T-cell (primary cell): Measurements from ENCODE around the gene TET2. TPM values are rescaled to one million over a fixed set of nuclear protein-coding genes. Genes with fewer than 3 reads are reported as not detected.

Experiments used
- ATAC-seq, 4 experiments: fragments of 200-7000 bp in 3 of 4; fragments of 150-1000 bp in 1 of 4; cut with Tn5 transposase; replicated peaks in 1 of 4; 1 replicate in 3 of 4; 2 replicates in 1 of 4; pipeline ENCODE4 v1.10.0; 2021; ENCODE audit warnings: moderate library complexity in 3 of 4, mild to moderate bottlenecking in 2 of 4, moderate number of reproducible peaks in 1 of 4
- CTCF ChIA-PET, 2 donors: fragments of 300-600 bp; sonication (Branson Sonifier 250); formaldehyde crosslinking; loops; one replicate each; lab custom pipeline; 2022; ENCODE audit warnings: antibody characterized with exemption in 2 of 2; lab: Charles Lee
- POLR2A ChIA-PET, 2 donors: fragments of 300-600 bp; sonication (Branson Sonifier 250); formaldehyde crosslinking; loops; one replicate each; lab custom pipeline; 2022; ENCODE audit warnings: antibody characterized with exemption in 2 of 2; lab: Charles Lee
- DNase-seq, 35 experiments: peaks; one replicate each; pipeline versions ENCODE4 v3.0.0 to v3.0.0-alpha.2; 2013 to 2023
- H3K27ac ChIP-seq: one replicate; pipeline ENCODE4 v1.5.1; 2013; ENCODE audit warnings: low read length
- H3K27me3 ChIP-seq, 2 experiments: replicated peaks in 1 of 2; 1 replicate in 1 of 2; 2 replicates in 1 of 2; pipeline versions ENCODE4 v1.6.1 to v1.7.0; 2013; ENCODE audit warnings: low read length in 1 of 2, mixed read lengths in 1 of 2; ENCODE audit not compliant: control insufficient read depth in 2 of 2, insufficient read depth in 2 of 2; ENCODE audit errors: extremely low read depth in 1 of 2
- H3K36me3 ChIP-seq, 2 donors: 1 replicate in 1 of 2; 2 replicates in 1 of 2; pipeline versions ENCODE4 v1.6.1 to v1.7.0; 2013; ENCODE audit warnings: low read length in 1 of 2; ENCODE audit not compliant: control insufficient read depth in 2 of 2, insufficient read depth in 1 of 2; ENCODE audit errors: extremely low read depth in 1 of 2
- H3K4me1 ChIP-seq, 2 experiments: 1 replicate in 1 of 2; 2 replicates in 1 of 2; pipeline versions ENCODE4 v1.6.1 to v1.7.0; 2013; ENCODE audit warnings: low read length in 2 of 2, mixed read lengths in 1 of 2; ENCODE audit not compliant: insufficient read depth in 2 of 2, control insufficient read depth in 1 of 2; ENCODE audit errors: extremely low read depth in 1 of 2
- H3K4me3 ChIP-seq, 2 donors: 1 replicate in 1 of 2; 2 replicates in 1 of 2; pipeline versions ENCODE4 v1.5.1 to v1.7.0; 2013; ENCODE audit warnings: mild to moderate bottlenecking in 2 of 2, low read length in 1 of 2, moderate library complexity in 1 of 2; ENCODE audit not compliant: control insufficient read depth in 1 of 2; ENCODE audit errors: extremely low read depth in 1 of 2
- H3K9me3 ChIP-seq: 2 replicates; pipeline ENCODE4 v1.7.0; 2013
- H3K27ac Mint-ChIP-seq, 2 donors: one replicate each; pipeline ENCODE4 v1.8.0; 2020 to 2021; ENCODE audit warnings: mild to moderate bottlenecking in 2 of 2, mixed read lengths in 2 of 2
- H3K27me3 Mint-ChIP-seq, 2 donors: one replicate each; pipeline ENCODE4 v1.8.0; 2021 to 2022; ENCODE audit warnings: mixed read lengths in 2 of 2
- H3K36me3 Mint-ChIP-seq: one replicate; pipeline ENCODE4 v1.8.0; 2021; ENCODE audit warnings: mixed read lengths
- H3K4me1 Mint-ChIP-seq, 3 donors: one replicate each; pipeline ENCODE4 v1.8.0; 2020 to 2022; ENCODE audit warnings: mixed read lengths in 3 of 3, mild to moderate bottlenecking in 1 of 3
- H3K4me3 Mint-ChIP-seq, 3 donors: one replicate each; pipeline ENCODE4 v1.8.0; 2020 to 2022; ENCODE audit warnings: mild to moderate bottlenecking in 3 of 3, mixed read lengths in 3 of 3, moderate library complexity in 3 of 3
- H3K9me3 Mint-ChIP-seq, 3 donors: one replicate each; pipeline ENCODE4 v1.8.0; 2020 to 2022; ENCODE audit warnings: mixed read lengths in 3 of 3
- WGBS: methylation state at CpG from one replicate; pipeline ENCODE4 v1.1.5; 2013; ENCODE audit warnings: missing lambda C conversion rate; ENCODE audit not compliant: insufficient coverage; 5-methylcytosine and 5-hydroxymethylcytosine counted together
- total RNA-seq, 35 experiments: library from RNA in 6 of 35; stranded (reverse) in 6 of 35; fragments of 120-200 nt in 1 of 35; gene quantifications; one replicate each; pipeline versions ENCODE4 v1.2.1 to v1.2.4 and lab custom pipeline; 2013 to 2026

TET2 gene
- total RNA-seq, 5 donors from 2014 or later (not counting 1 experiment from before 2014, with no cell fraction given): 17.0 to 41.9 (median 18.6) TPM

DNA sequence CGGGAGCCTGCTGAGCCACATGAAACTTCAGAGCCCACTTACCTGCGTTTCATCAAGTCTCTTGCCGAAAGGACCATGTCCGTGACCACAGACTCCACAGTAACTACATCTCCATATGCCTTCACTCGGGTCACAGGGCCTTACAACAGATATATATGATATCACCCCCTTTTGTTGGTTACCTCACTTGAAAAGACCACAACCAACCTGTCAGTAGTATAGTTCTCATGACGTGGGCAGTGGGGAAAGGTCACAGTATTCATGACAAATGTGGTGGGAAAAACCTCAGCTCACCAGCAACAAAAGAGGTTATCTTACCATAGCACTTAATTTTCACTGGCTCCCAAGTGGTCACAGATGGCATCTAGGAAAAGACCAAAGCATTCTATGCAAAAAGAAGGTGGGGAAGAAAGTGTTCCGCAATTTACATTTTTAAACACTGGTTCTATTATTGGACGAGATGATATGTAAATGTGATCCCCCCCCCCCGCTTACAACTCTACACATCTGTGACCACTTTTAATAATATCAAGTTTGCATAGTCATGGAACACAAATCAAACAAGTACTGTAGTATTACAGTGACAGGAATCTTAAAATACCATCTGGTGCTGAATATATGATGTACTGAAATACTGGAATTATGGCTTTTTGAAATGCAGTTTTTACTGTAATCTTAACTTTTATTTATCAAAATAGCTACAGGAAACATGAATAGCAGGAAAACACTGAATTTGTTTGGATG lies 129.9 kb downstream of the TET2 start:
- CTCF ChIA-PET: no interaction called here
- Mint-ChIP-seq H3K27me3 (no peaks in the 10 kb centered on the region), H3K9me3 (peaks cover 0 to 5% (median 0%) of the 10 kb centered on the region in 3 donors), H3K4me3 (no peak overlapping the region), H3K4me1 (peaks cover 8 to 29% (median 12%) of the 10 kb centered on the region in 3 donors), H3K36me3 (peaks cover 52% of the 10 kb centered on the region), H3K27ac (no peak overlapping the region)
- Histone ChIP-seq H3K9me3 (no peaks in the 10 kb centered on the region), H3K4me1 (peaks cover 0 to 2% of the 10 kb centered on the region in 2 experiments), H3K27me3 (no peaks in the 10 kb centered on the region), H3K4me3 (no peak overlapping the region), H3K36me3 (peaks cover 0 to 38% of the 10 kb centered on the region in 2 donors), H3K27ac (no peak overlapping the region)
- DNase-seq: no peak
- no peak for ATAC-seq
- POLR2A ChIA-PET: no interaction called here
- 91% methylated on average over 4 of the region's 9 CpGs for WGBS

DNA sequence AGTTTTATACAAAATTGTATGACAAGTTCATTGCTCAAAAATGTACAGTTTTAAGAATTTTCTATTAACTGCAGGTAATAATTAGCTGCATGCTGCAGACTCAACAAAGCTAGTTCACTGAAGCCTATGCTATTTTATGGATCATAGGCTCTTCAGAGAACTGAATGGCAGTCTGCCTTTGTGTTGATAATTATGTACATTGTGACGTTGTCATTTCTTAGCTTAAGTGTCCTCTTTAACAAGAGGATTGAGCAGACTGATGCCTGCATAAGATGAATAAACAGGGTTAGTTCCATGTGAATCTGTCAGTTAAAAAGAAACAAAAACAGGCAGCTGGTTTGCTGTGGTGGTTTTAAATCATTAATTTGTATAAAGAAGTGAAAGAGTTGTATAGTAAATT lies 131.0 kb downstream of the TET2 start:
- ATAC-seq: no peak
- CTCF ChIA-PET: no interaction called here
- Histone ChIP-seq H3K4me3 (no peak overlapping the region), H3K9me3 (no peaks in the 10 kb centered on the region), H3K27me3 (no peaks in the 10 kb centered on the region), H3K27ac (no peak overlapping the region), H3K36me3 (peaks cover 0 to 29% of the 10 kb centered on the region in 2 donors), H3K4me1 (no peaks in the 10 kb centered on the region)
- Mint-ChIP-seq H3K27me3 (no peaks in the 10 kb centered on the region), H3K36me3 (peaks cover 41% of the 10 kb centered on the region), H3K27ac (no peak overlapping the region), H3K4me1 (peaks cover 2 to 18% (median 5%) of the 10 kb centered on the region in 3 donors), H3K4me3 (no peak overlapping the region), H3K9me3 (peaks cover 0 to 5% (median 0%) of the 10 kb centered on the region in 3 donors)
- POLR2A ChIA-PET: no interaction called here
- 100% methylated on average over 1 of the region's 1 CpG for WGBS
- no peak for DNase-seq

DNA sequence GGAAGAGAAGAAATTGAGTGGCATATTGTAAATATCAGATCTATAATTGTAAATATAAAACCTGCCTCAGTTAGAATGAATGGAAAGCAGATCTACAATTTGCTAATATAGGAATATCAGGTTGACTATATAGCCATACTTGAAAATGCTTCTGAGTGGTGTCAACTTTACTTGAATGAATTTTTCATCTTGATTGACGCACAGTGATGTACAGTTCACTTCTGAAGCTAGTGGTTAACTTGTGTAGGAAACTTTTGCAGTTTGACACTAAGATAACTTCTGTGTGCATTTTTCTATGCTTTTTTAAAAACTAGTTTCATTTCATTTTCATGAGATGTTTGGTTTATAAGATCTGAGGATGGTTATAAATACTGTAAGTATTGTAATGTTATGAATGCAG lies 132.6 kb downstream of the TET2 start:
- H3K36me3 Mint-ChIP-seq: peaks cover 27% of the 10 kb centered on the region
- H3K4me3 Mint-ChIP-seq: no peak overlapping the region
- POLR2A ChIA-PET: no interaction called here
- H3K36me3 ChIP-seq: peaks cover 0 to 23% of the 10 kb centered on the region in 2 donors
- H3K4me1 Mint-ChIP-seq: peaks cover 2 to 12% (median 5%) of the 10 kb centered on the region in 3 donors
- no peak for ATAC-seq
- H3K9me3 Mint-ChIP-seq: peaks cover 0 to 5% (median 0%) of the 10 kb centered on the region in 3 donors
- CTCF ChIA-PET: no interaction called here
- no peak overlapping the region for H3K27ac ChIP-seq
- H3K27me3 Mint-ChIP-seq: no peaks in the 10 kb centered on the region
- H3K27me3 ChIP-seq: no peaks in the 10 kb centered on the region
- peak overlapping the region in 1 of 2 donors; percentile 6 for H3K27ac Mint-ChIP-seq
- no peak overlapping the region for H3K4me3 ChIP-seq
- H3K9me3 ChIP-seq: no peaks in the 10 kb centered on the region
- 67% methylated on average over 1 of the region's 1 CpG for WGBS
- DNase-seq: no peak
- H3K4me1 ChIP-seq: no peaks in the 10 kb centered on the region

GRCh38 chr4:105280338-105281123 lies 133.9 kb downstream of the TET2 start:
- no peaks in the 10 kb centered on the region for H3K27me3 Mint-ChIP-seq

DNA sequence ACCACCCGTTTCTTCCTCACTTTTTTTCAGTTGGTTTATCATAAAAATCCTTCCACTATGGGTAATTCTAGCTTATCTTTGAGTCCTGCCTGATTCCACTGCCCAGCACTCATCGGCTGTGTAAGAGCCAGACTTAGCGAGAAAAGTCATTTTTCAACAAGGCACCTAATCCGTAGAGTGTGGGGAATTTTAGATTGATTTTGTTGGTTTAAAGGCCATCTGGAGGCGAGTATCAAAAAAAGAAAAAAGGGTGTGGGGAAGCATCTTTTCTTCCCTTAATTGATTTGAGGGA lies 134.4 kb downstream of the TET2 start:
- Histone ChIP-seq H3K36me3 (peaks cover 0 to 6% of the 10 kb centered on the region in 2 donors), H3K27me3 (no peaks in the 10 kb centered on the region), H3K4me3 (no peak overlapping the region), H3K27ac (no peak overlapping the region), H3K9me3 (no peaks in the 10 kb centered on the region), H3K4me1 (no peaks in the 10 kb centered on the region)
- ChIA-PET CTCF (no interaction called here), POLR2A (no interaction called here)
- peak overlapping the region in 1 of 2 donors; percentile 8 for H3K27ac Mint-ChIP-seq
- H3K9me3 Mint-ChIP-seq: peaks cover 0 to 5% (median 4%) of the 10 kb centered on the region in 3 donors
- no peaks in the 10 kb centered on the region for H3K27me3 Mint-ChIP-seq
- 100% methylated on average over 3 of the region's 5 CpGs for WGBS
- peaks cover 2 to 8% (median 5%) of the 10 kb centered on the region in 3 donors for H3K4me1 Mint-ChIP-seq
- ATAC-seq: no peak
- no peak overlapping the region for H3K4me3 Mint-ChIP-seq
- DNase-seq: no peak
- peaks cover 9% of the 10 kb centered on the region for H3K36me3 Mint-ChIP-seq

More at GRCh38 chr4:105280338-105281123, 133.9 kb downstream of the TET2 start:
- Histone ChIP-seq H3K27ac (no peak overlapping the region), H3K27me3 (no peaks in the 10 kb centered on the region), H3K4me3 (no peak overlapping the region), H3K9me3 (no peaks in the 10 kb centered on the region), H3K36me3 (peaks cover 0 to 11% of the 10 kb centered on the region in 2 donors), H3K4me1 (no peaks in the 10 kb centered on the region)
- Mint-ChIP-seq H3K27ac (peak overlapping the region in 1 of 2 donors; percentile 62), H3K9me3 (peaks cover 0 to 4% (median 1%) of the 10 kb centered on the region in 3 donors), H3K4me3 (no peak overlapping the region), H3K4me1 (peaks cover 2 to 12% (median 5%) of the 10 kb centered on the region in 3 donors), H3K36me3 (peaks cover 14% of the 10 kb centered on the region)
- POLR2A ChIA-PET: interaction anchor here in 1 of 2 donors (0.9 kb wide), 1 partner anchor 23 kb away, joined by 3 read pairs; no protein-coding TSS in a partner anchor
- DNase-seq (no peak), ATAC-seq (no peak)
- WGBS: 60% methylated on average over 1 of the region's 1 CpG
- CTCF ChIA-PET: interaction anchor here in 1 of 2 donors (0.7 kb wide), 1 partner anchor 17 kb away, joined by 3 read pairs; no protein-coding TSS in a partner anchor

- peaks cover 6% of the 10 kb centered on the region for H3K36me3 Mint-ChIP-seq
- DNase-seq: no peak
- no peak overlapping the region for H3K27ac ChIP-seq
- no peaks in the 10 kb centered on the region for H3K36me3 ChIP-seq
- no peak overlapping the region for H3K4me3 Mint-ChIP-seq
- no CpG with 5 or more reads among the region's 3 CpGs for WGBS
- no peaks in the 10 kb centered on the region for H3K27me3 Mint-ChIP-seq
- ATAC-seq: no peak
- no peak overlapping the region for H3K4me3 ChIP-seq
- no peaks in the 10 kb centered on the region for H3K27me3 ChIP-seq
- ChIA-PET POLR2A (no interaction called here), CTCF (no interaction called here)
- H3K9me3 ChIP-seq: no peaks in the 10 kb centered on the region
- no peaks in the 10 kb centered on the region for H3K4me1 ChIP-seq
- no peak overlapping the region for H3K27ac Mint-ChIP-seq
- H3K4me1 Mint-ChIP-seq: peaks cover 0 to 6% (median 5%) of the 10 kb centered on the region in 3 donors
- peaks cover 2 to 9% (median 7%) of the 10 kb centered on the region in 3 donors for H3K9me3 Mint-ChIP-seq
These were observed 135.8 kb downstream of the TET2 start for GRCh38 chr4:105282489-105282888.
